Fibroblast of skin of scalp (primary cell): ENCODE data around the gene IFNA21. TPM values are rescaled to one million over a fixed set of nuclear protein-coding genes. Genes with fewer than 3 reads are reported as not detected.
"Not testable (repeated sequence)": the region's sequence is repeated elsewhere in the genome, so short reads cannot be mapped to it uniquely, and the experiment has no call there.

Experiments
- DNase-seq: peaks from one replicate; pipeline ENCODE4 v3.0.0-alpha.2; 2013
- polyA plus RNA-seq, 2 experiments: library from polyadenylated mRNA; unstranded; fragments of 120-200 nt; gene quantifications; one replicate each; pipeline ENCODE4 v1.2.1, GENCODE V29; 2013; ENCODE audit not compliant: insufficient read length in 2 of 2

Gene IFNA21
- polyA plus RNA-seq (2013, experiment 1 of 2; ENCODE audit: insufficient read length), result not detected
- polyA plus RNA-seq (2013, experiment 2 of 2; ENCODE audit: insufficient read length), result not detected

- DNase-seq, result not testable (repeated sequence)
Observed at GRCh38 chr9:21166560-21166959, at the start of gene IFNA21. Gene IFNA21 (minus strand): TSS chr9:21166660. CDS start chr9:21166612, 48 bp downstream.

DNA sequence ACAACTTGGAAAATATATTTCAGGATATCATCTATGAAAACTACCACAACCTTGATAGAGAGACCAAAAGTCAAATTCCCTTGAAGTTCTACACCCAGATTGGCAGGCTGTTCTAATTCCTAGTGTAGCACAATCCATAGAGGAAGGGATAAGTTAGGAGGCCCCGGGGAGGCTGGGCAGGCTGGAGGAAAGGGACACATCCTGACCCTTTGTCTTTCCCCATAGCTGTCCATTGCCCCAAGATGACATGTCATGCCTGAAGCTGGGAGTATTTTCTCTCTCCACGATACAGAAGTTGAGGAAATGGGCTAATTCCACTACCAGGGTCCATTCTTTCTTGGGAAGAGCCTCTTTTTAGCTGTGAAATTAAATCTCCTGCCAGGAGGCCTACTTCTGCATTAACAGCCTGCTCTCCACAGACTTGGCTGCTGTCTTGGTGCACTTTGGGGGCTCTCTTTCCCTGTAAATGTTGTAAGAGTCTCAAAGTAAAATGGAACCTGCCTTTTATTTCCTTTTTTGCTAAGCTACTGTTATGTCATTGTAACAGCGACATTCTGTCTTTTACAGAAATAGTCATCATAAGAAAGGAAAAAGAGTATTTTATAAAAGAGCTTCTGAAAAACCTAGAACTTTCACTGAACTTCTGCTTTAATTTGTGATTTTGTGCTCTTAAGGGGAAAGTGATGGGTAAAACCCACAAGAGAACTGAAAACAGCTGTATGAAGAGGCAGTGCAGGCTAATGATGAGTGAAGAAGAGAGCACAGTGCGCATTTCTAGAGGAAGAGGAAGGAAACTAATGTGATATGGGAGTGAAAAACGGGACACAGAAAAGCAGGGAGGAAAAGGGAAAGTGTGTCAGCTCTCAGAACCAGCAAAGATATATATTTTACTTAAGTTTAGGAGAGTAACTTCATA, 47.2 kb upstream of the IFNA21 start:
- DNase-seq, result not testable (repeated sequence)

DNA sequence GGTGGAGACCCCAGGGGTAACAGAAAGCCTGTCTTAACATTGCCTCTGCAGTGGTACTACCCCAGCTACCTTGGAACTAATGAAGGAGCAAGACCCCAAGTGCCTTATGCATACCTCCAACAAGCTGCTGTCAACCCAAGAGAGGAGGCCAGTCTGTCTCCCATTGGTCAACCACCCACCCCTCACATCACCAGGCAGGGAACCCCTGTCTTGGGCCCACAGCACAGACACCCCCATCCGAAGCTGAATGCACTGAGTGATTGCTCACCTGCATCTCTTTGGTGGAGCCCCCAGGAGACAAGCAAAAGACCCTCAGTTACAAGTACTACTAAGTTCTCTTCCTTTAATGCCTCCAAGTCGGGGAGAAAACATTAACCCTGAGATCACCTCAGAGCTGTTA, 45.7 kb upstream of the IFNA21 start:
- not testable (repeated sequence) for DNase-seq

DNA sequence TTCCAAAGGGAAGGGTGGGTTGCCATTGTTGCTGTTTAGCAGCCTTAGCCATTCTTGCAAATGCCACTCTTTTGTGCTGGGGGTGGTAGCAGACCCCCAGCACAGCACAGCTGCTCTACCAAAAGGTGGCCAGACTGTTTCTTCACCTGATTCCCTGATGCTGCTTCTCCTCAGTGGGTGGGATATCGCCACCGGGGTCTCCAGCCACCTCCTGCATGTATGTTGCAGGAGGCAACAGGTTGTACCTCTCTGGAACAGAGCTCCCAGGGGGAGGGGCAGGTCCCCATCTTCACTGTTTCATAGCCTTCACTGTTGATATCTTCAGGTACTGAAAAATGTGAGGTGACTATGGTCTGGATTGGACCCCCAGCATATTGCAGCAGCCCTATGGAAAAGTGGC, 44.3 kb upstream of the IFNA21 start:
- DNase-seq, result not testable (repeated sequence)

DNA sequence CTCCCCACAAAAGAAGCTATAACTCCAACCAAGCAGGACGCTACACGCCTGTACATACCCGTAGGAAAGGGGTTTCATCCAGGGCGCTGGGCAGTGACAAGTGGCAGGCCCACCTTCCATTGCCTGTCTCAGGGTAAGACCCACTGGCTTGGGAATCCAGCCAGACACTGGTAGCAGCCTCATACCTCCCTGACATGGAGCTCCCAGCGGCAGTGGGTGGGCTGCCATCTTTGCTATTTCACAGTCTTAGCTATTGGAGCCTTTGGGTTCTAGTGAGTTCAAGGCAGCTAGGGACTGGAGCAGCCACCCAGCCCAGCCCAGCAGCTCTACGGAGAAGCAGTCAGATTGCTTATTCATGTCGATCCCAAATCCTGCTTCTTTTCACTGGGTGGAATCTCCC, 43.9 kb upstream of the IFNA21 start:
- no peak for DNase-seq

GRCh38 chr9:21207043-21207442, 40.6 kb upstream of the IFNA21 start, which contains the start of gene IFNA10:
Gene IFNA10 (minus strand): TSS chr9:21207143. CDS start chr9:21207097, 46 bp downstream.
- DNase-seq, result not testable (repeated sequence)

DNA sequence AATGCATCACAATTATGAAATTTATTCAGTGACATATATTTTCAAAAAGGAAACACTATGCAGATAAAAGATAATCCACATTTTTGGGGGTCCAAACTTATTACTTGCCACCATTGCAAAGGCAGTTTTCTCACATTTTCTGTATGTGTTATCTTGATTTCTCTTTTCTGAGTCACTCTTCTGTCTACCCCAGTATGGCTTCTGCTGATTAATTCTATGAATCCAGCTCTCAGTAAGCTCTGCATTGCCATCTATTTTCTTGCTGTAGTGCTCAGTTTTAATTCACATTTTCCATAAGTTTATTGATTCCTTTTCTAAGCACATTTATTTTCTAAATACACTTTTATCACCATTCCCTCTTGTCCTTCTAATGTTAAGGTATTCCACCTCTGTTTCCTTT, 38.7 kb upstream of the IFNA21 start:
- DNase-seq, result no peak

GRCh38 chr9:21202105-21202504, 35.6 kb upstream of the IFNA21 start, which contains the start of gene IFNA7:
Gene IFNA7 (minus strand): TSS chr9:21202205. CDS start chr9:21202165, 40 bp downstream.
- DNase-seq, result not testable (repeated sequence)

GRCh38 chr9:21194867-21195776, 28.7 kb upstream of the IFNA21 start:
- peak; percentile 5 for DNase-seq

GRCh38 chr9:21187487-21187886, 21.0 kb upstream of the IFNA21 start, which contains the start of gene IFNA4:
Gene IFNA4 (minus strand): TSS chr9:21187587. CDS start chr9:21187531, 56 bp downstream.
- DNase-seq, result not testable (repeated sequence)

DNA sequence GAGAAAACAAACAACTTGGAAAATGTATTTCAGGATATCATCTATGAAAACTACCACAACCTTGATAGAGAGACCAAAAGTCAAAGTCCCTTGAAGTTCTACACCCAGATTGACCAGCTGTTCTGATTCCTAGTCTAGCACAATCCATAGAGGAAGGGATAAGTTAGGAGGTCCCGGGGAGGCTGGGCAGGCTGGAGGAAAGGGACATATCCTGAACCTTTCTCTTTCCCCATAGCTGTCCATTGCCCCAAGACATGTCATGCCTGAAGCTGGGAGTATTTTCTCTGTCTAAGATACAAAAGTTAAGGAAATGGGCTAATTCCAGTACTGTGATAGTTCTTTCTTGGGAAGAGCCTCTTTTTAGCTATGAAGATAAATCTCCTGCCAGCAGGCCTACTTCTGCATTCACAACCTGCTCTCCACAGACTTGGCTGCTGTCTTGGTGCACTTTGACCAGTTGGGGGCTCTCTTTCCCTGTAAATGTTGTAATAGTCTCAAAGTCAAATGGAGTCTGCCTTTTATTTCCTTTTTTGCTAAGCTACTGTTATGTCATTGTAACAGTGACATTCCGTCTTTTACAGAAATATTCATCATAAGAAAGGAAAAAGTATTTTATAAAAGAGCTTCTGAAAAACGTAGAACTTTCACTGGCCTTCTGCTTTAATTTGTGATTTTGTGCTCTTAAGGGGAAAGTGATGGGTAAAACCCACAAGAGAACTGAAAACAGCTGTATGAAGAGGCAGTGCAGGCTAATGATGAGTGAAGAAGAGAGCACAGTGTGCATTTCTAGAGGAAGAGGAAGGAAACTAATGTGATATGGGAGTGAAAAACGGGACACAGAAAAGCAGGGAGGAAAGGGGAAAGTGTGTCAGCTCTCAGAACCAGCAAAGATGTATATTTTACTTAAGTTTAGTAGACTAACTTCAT, 16.6 kb upstream of the IFNA21 start:
- peak; percentile 5 for DNase-seq

DNA sequence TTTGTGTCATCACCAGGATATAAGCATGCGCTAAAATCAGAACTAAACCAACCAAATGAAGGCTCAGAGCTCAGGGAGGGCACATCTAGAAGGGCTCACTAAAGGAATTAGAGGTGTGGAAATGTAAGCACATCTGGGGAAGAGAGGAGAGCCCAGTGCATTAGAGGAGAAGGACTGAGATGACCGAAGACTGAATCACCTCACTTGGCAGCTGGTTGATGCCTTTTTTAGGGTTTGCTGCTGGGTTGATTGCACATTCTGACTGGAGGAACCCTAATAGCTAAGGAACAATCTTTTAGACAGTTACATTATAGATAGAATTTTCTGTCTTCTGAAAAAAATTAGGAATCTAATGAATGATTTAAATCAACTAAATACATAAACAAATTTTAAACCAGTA, 8.2 kb upstream of the IFNA21 start:
- no peak for DNase-seq

DNA sequence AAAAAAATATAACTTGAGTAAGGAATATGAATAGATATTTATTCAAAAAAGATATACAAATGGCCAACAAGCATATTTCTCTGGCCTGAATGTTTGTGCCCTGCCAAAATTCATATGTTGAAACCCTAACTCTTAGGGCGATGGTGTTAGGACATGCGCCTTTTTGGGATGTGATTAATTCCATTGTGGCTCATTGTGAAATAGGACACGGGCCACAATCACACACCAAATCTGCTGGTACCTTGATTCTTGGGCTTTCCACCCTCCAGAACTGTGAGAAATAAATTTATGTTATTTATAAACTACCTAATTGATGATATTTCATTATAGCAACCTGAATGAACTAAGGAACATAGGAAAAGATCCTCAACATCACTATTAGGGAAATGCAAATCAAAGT, 5.7 kb upstream of the IFNA21 start:
- no peak for DNase-seq

DNA sequence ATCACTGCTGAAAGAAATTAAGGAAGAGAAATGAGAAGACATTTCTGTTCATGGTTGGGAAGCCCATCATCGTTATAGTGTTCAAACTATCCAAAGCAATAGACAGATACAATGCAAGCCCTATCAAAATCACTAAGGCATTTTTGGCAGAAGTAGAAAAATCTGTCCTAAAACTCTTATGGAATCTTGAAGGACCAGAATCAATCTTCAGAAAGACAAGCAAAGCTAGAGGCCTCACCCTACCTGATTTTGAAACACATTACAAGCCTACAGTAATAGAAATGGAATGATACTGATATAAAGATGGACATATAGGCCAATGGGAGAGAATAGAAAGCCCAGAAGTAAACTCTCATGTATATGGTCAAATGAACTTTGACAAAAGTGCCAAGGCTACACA, 4.9 kb upstream of the IFNA21 start:
- no peak for DNase-seq

GRCh38 chr9:21165516-21165915, 944 bp downstream of the IFNA21 start:
- DNase-seq, result no peak

GRCh38 chr9:21160178-21160577, 6.3 kb downstream of the IFNA21 start:
- DNase-seq, result no peak

DNA sequence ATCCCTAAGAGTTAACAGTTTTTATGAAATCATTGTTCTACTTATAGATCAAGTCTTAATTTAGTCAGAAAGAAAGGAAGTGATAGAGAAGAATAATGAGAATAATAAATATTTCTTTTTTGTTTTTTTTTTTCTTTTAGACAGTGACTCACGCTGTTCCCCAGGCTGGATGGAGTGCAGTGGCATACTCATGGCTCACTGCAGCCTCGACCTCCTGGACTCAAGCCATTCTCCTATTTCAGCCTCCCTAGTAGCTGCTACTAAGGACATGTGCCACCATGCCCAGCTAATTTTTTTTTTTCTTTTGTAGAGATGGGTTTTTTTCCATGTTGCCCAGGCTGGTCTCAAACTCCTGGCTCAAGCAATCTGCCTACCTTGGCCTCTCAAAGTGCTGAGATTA, 11.0 kb downstream of the IFNA21 start:
- no peak for DNase-seq

DNA sequence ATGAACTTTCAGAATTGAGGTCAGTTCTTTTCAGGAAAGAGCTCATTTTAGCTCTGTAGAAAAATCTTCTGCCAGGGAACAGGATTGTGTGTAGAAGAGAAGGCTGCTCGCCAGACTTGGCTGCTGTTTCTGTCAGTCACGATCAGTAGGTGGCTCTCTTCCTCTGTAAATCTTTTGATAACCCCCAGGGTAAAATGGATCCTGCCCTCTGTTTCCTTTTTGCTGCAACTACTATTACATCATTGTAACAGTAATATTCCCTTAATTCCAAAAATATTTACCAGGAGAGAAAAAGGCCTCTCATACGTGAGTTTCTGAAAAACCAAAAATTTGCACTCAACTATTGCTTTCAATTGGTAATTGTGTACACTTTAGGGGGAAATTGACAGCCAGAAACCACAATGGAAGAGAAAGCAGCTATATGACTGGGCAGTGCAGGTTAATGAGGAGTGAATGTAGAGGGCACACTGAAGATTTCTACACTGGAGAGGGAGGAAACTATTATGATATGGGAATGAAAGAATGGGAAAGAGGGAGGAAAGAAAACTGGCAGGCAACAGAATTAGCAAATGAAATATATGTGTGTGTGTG, 12.3 kb downstream of the IFNA21 start:
- peak; percentile 20 for DNase-seq

GRCh38 chr9:21153336-21154017, 13.0 kb downstream of the IFNA21 start:
- DNase-seq, result peak; percentile 7

GRCh38 chr9:21144603-21145002, 21.9 kb downstream of the IFNA21 start:
- no peak for DNase-seq
